ENCODE data around the gene CTSW. TPM values are rescaled to one million over a fixed set of nuclear protein-coding genes. Genes with fewer than 3 reads are reported as not detected.

CTSW gene
- total RNA-seq, 1 experiment from 2014 or later = not detected

DNA sequence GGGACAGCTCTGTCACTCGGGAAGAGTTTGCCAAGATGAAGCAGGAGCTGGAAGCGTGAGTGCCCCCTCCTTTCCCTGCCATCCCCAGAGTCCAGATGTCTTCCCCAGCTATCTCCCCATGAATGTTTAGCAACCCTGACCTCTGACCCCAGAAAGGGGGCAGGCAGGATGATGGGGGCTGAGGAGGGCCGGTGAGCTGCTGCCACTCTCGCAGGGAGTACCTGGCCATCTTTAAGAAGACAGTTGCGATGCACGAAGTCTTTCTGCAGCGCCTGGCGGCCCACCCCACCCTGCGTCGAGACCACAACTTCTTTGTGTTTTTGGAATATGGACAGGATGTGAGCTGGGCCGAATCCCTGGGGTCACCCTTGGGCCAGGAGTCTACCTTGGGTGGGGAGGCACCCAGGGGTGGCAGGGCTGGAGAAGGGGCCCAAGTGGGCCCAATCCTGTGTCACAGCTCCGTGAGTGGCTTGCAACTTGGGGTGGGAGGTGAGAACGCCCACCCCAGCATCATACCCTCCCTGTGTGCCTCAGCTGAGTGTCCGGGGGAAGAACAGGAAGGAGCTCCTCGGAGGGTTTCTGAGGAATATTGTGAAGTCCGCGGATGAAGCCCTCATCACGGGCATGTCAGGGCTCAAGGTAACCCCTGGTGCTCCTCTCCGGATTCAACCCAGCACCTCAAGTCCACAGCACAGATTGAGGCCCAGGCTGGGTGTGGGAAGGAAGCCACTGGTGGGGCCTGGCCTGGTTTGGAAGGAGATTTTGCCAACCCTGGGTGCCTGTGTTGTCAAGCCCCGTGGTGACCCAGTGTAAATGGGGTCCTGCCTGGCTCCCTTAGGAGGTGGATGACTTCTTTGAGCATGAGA is 29.2 kb upstream of the CTSW start:
- no peak for DNase-seq (ENCODE audit: low read depth, low spot score)
- H3K9me3 ChIP-seq (ENCODE audit: control insufficient read depth, insufficient read depth, low read depth, low read length) = no peaks in the 10 kb centered on the region
- no peak for TF ChIP-seq TCF7L2 (IDR thresholded peaks at IDR 0.05; ENCODE audit: low read depth, low read length)
- TF ChIP-seq, protein P1, sequence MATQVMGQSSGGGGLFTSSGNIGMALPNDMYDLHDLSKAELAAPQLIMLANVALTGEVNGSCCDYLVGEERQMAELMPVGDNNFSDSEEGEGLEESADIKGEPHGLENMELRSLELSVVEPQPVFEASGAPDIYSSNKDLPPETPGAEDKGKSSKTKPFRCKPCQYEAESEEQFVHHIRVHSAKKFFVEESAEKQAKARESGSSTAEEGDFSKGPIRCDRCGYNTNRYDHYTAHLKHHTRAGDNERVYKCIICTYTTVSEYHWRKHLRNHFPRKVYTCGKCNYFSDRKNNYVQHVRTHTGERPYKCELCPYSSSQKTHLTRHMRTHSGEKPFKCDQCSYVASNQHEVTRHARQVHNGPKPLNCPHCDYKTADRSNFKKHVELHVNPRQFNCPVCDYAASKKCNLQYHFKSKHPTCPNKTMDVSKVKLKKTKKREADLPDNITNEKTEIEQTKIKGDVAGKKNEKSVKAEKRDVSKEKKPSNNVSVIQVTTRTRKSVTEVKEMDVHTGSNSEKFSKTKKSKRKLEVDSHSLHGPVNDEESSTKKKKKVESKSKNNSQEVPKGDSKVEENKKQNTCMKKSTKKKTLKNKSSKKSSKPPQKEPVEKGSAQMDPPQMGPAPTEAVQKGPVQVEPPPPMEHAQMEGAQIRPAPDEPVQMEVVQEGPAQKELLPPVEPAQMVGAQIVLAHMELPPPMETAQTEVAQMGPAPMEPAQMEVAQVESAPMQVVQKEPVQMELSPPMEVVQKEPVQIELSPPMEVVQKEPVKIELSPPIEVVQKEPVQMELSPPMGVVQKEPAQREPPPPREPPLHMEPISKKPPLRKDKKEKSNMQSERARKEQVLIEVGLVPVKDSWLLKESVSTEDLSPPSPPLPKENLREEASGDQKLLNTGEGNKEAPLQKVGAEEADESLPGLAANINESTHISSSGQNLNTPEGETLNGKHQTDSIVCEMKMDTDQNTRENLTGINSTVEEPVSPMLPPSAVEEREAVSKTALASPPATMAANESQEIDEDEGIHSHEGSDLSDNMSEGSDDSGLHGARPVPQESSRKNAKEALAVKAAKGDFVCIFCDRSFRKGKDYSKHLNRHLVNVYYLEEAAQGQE (IDR thresholded peaks at IDR 0.05; ENCODE audit: insufficient read depth in 1 of 2, low read depth in 2 of 2, low read length in 1 of 2) = no peak
- TF ChIP-seq POLR2AphosphoS5 (IDR thresholded peaks at IDR 0.05; ENCODE audit: low read depth, low read length) = no peak
- TF ChIP-seq, protein P2, sequence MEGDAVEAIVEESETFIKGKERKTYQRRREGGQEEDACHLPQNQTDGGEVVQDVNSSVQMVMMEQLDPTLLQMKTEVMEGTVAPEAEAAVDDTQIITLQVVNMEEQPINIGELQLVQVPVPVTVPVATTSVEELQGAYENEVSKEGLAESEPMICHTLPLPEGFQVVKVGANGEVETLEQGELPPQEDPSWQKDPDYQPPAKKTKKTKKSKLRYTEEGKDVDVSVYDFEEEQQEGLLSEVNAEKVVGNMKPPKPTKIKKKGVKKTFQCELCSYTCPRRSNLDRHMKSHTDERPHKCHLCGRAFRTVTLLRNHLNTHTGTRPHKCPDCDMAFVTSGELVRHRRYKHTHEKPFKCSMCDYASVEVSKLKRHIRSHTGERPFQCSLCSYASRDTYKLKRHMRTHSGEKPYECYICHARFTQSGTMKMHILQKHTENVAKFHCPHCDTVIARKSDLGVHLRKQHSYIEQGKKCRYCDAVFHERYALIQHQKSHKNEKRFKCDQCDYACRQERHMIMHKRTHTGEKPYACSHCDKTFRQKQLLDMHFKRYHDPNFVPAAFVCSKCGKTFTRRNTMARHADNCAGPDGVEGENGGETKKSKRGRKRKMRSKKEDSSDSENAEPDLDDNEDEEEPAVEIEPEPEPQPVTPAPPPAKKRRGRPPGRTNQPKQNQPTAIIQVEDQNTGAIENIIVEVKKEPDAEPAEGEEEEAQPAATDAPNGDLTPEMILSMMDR (IDR thresholded peaks at IDR 0.05) = no peak
- in situ Hi-C loops (cut with HindIII; ENCODE audit: low pct_unique_long_range_greater_than_20kb, low sequenced_read_pairs) (no loop called here), intact Hi-C loops (cut with micrococcal nuclease; ENCODE audit: unreplicated experiment) (loop anchor here (10.0 kb wide), 1 partner anchor 296 kb away; the partner anchor contains the start of gene LTBP3)
- ATAC-seq = peak; percentile 7
- BruUV-seq (replicated peaks) = no TSS peak
- ChIA-PET CTCF (interaction anchor here (0.6 to 1.6 kb wide), 3 partner anchors 10 to 106 kb away, joined by 3 to 6 read pairs (median 5); partner anchors contain the start of genes MUS81 and SNX32), POLR2A (interaction anchor here (1.4 kb wide), 1 partner anchor 9 kb away, joined by 3 read pairs; no protein-coding TSS in a partner anchor)
- no peaks in the 10 kb centered on the region for H3K27me3 ChIP-seq (ENCODE audit: control insufficient read depth, insufficient read depth, low read length)
- H3K36me3 ChIP-seq (ENCODE audit: control insufficient read depth, insufficient read depth, low read length) = peaks cover 17% of the 10 kb centered on the region
- no peak overlapping the region for H3K27ac ChIP-seq (ENCODE audit: low read length)
- no peak overlapping the region for H3K4me3 ChIP-seq (ENCODE audit: low read depth in 2 of 2, low read length in 2 of 2)
- peaks cover 27% of the 10 kb centered on the region for H3K4me1 ChIP-seq (ENCODE audit: control insufficient read depth, insufficient read depth, low read length)

DNA sequence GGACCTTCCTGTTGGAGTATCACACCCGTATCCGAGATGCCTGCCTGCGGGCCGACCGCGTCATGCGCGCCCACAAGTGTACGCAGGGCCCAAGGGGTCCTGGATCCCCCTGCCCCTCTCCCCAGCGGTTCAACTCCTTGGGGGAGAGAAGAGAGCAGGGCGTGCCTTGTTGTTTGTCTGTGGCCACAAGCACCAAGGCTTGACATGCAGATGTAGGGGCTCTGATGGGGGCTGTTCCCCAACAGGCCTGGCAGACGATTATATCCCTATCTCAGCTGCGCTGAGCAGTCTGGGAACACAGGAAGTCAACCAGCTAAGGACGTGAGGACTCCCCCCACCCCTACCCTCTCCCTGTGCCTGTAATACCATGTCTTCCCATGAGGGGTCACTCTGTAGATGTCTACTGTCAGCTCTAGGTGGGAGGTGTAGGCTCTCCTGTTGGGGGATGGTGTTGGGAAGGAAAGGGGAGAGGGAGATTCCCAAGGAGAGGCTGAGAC is 28.5 kb upstream of the CTSW start:
- CTCF ChIA-PET = interaction anchor here (0.9 to 1.6 kb wide), 4 partner anchors 18 to 139 kb away, joined by 5 to 12 read pairs (median 6); partner anchors contain the start of genes KAT5 and SNX32
- no TSS peak for BruUV-seq (replicated peaks)
- H3K27me3 ChIP-seq (ENCODE audit: control insufficient read depth, insufficient read depth, low read length) = no peaks in the 10 kb centered on the region
- ATAC-seq = peak; percentile 59
- H3K4me3 ChIP-seq (ENCODE audit: low read depth in 2 of 2, low read length in 2 of 2) = no peak overlapping the region
- peaks cover 33% of the 10 kb centered on the region for H3K4me1 ChIP-seq (ENCODE audit: control insufficient read depth, insufficient read depth, low read length)
- no peak for DNase-seq (ENCODE audit: low read depth, low spot score)
- H3K9me3 ChIP-seq (ENCODE audit: control insufficient read depth, insufficient read depth, low read depth, low read length) = no peaks in the 10 kb centered on the region
- H3K36me3 ChIP-seq (ENCODE audit: control insufficient read depth, insufficient read depth, low read length) = peaks cover 23% of the 10 kb centered on the region
- in situ Hi-C loops (cut with HindIII; ENCODE audit: low pct_unique_long_range_greater_than_20kb, low sequenced_read_pairs) (no loop called here), intact Hi-C loops (cut with micrococcal nuclease; ENCODE audit: unreplicated experiment) (loop anchor here (10.0 kb wide), 1 partner anchor 296 kb away; the partner anchor contains the start of gene LTBP3)
- POLR2A ChIA-PET = interaction anchor here (0.6 to 1.7 kb wide), 3 partner anchors 9 to 735 kb away, joined by 4 to 13 read pairs (median 4); partner anchors contain the start of gene MUS81
- TF ChIP-seq, protein P1 (IDR thresholded peaks at IDR 0.05; ENCODE audit: insufficient read depth in 1 of 2, low read depth in 2 of 2, low read length in 1 of 2) = no peak
- no peak for TF ChIP-seq SIN3A (IDR thresholded peaks at IDR 0.05; ENCODE audit: borderline replicate concordance, insufficient read depth, low read depth, low read length)
- TF ChIP-seq POLR2AphosphoS5 (IDR thresholded peaks at IDR 0.05; ENCODE audit: low read depth, low read length) = peak; percentile 68
- TF ChIP-seq, protein P2 (IDR thresholded peaks at IDR 0.05) = peak; percentile 91
- no peak overlapping the region for H3K27ac ChIP-seq (ENCODE audit: low read length)

Data from Panc1 (cell line).